ENCODE measurements around the gene CXCL14.

The CXCL14 gene

GRCh38 chr5:135569755-135570452 lies 8.9 kb downstream of the CXCL14 start:
- in situ Hi-C loops (cut with MboI; ENCODE audit: low sequenced_read_pairs) = loop anchor here (10.0 kb wide), 1 partner anchor 265 kb away; the partner anchor contains the start of gene SLC25A48

- in situ Hi-C loops (cut with MboI; ENCODE audit: low sequenced_read_pairs) = loop anchor here (10.0 kb wide), 1 partner anchor 266 kb away; the partner anchor contains the start of gene SLC25A48
Measured at GRCh38 chr5:135568923-135569360, 9.8 kb downstream of the CXCL14 start.

- in situ Hi-C loops (cut with MboI; ENCODE audit: low sequenced_read_pairs) = loop anchor here (10.0 kb wide), 1 partner anchor 267 kb away; the partner anchor contains the start of gene SLC25A48
Measured at GRCh38 chr5:135568246-135568645, 10.5 kb downstream of the CXCL14 start.

- in situ Hi-C loops (cut with MboI; ENCODE audit: low sequenced_read_pairs) = loop anchor here (10.0 kb wide), 1 partner anchor 267 kb away; the partner anchor contains the start of gene SLC25A48
Measured at GRCh38 chr5:135567661-135568060, 11.1 kb downstream of the CXCL14 start.

GRCh38 chr5:135566422-135567400 lies 12.1 kb downstream of the CXCL14 start:
- in situ Hi-C loops (cut with MboI; ENCODE audit: low sequenced_read_pairs) = loop anchor here (10.0 kb wide), 1 partner anchor 268 kb away; the partner anchor contains the start of gene SLC25A48

GRCh38 chr5:135565725-135566421 lies 12.9 kb downstream of the CXCL14 start:
- in situ Hi-C loops (cut with MboI; ENCODE audit: low sequenced_read_pairs) = loop anchor here (10.0 kb wide), 1 partner anchor 269 kb away; the partner anchor contains the start of gene SLC25A48

- in situ Hi-C loops (cut with MboI; ENCODE audit: low sequenced_read_pairs) = loop anchor here (10.0 kb wide), 1 partner anchor 270 kb away; the partner anchor contains the start of gene SLC25A48
Measured at GRCh38 chr5:135565266-135565665, 13.5 kb downstream of the CXCL14 start.

GRCh38 chr5:135564331-135564730 lies 14.5 kb downstream of the CXCL14 start:
- in situ Hi-C loops (cut with MboI; ENCODE audit: low sequenced_read_pairs) = loop anchor here (10.0 kb wide), 1 partner anchor 270 kb away; the partner anchor contains the start of gene SLC25A48

GRCh38 chr5:135561266-135561665 lies 17.5 kb downstream of the CXCL14 start:
- in situ Hi-C loops (cut with MboI; ENCODE audit: low sequenced_read_pairs) = loop anchor here (10.0 kb wide), 1 partner anchor 274 kb away; the partner anchor contains the start of gene SLC25A48

- in situ Hi-C loops (cut with MboI; ENCODE audit: low sequenced_read_pairs) = loop anchor here (10.0 kb wide), 1 partner anchor 274 kb away; the partner anchor contains the start of gene SLC25A48
Measured at GRCh38 chr5:135560858-135561257, 17.9 kb downstream of the CXCL14 start.

- in situ Hi-C loops (cut with MboI; ENCODE audit: low sequenced_read_pairs) = loop anchor here (10.0 kb wide), 1 partner anchor 95 kb away; no protein-coding TSS in a partner anchor
Measured at GRCh38 chr5:135559354-135559753, 19.4 kb downstream of the CXCL14 start.

GRCh38 chr5:135557076-135557838 lies 21.5 kb downstream of the CXCL14 start:
- in situ Hi-C loops (cut with MboI; ENCODE audit: low sequenced_read_pairs) = loop anchor here (10.0 kb wide), 1 partner anchor 92 kb away; no protein-coding TSS in a partner anchor

- in situ Hi-C loops (cut with MboI; ENCODE audit: low sequenced_read_pairs) = loop anchor here (10.0 kb wide), 1 partner anchor 92 kb away; no protein-coding TSS in a partner anchor
Measured at GRCh38 chr5:135556620-135557019, 22.2 kb downstream of the CXCL14 start.

GRCh38 chr5:135555530-135555929 lies 23.3 kb downstream of the CXCL14 start:
- in situ Hi-C loops (cut with MboI; ENCODE audit: low sequenced_read_pairs) = loop anchor here (10.0 kb wide), 1 partner anchor 91 kb away; no protein-coding TSS in a partner anchor

GRCh38 chr5:135553688-135554462 lies 24.9 kb downstream of the CXCL14 start:
- in situ Hi-C loops (cut with MboI; ENCODE audit: low sequenced_read_pairs) = loop anchor here (10.0 kb wide), 1 partner anchor 89 kb away; no protein-coding TSS in a partner anchor

- in situ Hi-C loops (cut with MboI; ENCODE audit: low sequenced_read_pairs) = loop anchor here (10.0 kb wide), 1 partner anchor 87 kb away; no protein-coding TSS in a partner anchor
Measured at GRCh38 chr5:135551593-135552447, 27.0 kb downstream of the CXCL14 start.

GRCh38 chr5:135549413-135549812 lies 29.4 kb downstream of the CXCL14 start:
- in situ Hi-C loops (cut with MboI; ENCODE audit: low sequenced_read_pairs) = no loop called here
